Measurements from ENCODE around the gene CCDC154. TPM values are rescaled to one million over a fixed set of nuclear protein-coding genes. Genes with fewer than 3 reads are reported as not detected.
"Not testable (repeated sequence)": the region's sequence is repeated elsewhere in the genome, so short reads cannot be mapped to it uniquely, and the experiment has no call there.

Gene CCDC154
- 0.94 TPM for total RNA-seq
- long read RNA-seq, partial matches to known transcripts: 1 of 3 reads
- long read RNA-seq, other reads (novel, unspliced or antisense): 2 of 3 reads

- intact Hi-C loops (cut with DNase I): no loop called here
- DNase-seq (ENCODE audit: low spot score): no peak
Measured at GRCh38 chr16:1443980-1444729, at the start of gene CCDC154. Gene CCDC154 (minus strand): TSS chr16:1444556. CDS start chr16:1444322, 234 bp downstream.

- intact Hi-C loops (cut with DNase I): loop anchor here (1.0 to 10.0 kb wide), 3 partner anchors 38 to 121 kb away; partner anchors contain the start of genes CRAMP1, IFT140 and UQCC4
- DNase-seq (ENCODE audit: low spot score): no peak
Measured at GRCh38 chr16:1493746-1494094, 49.4 kb upstream of the CCDC154 start.

GRCh38 chr16:1492923-1493745, 48.8 kb upstream of the CCDC154 start, which contains the start of gene TELO2:
Gene TELO2 (plus strand): TSS chr16:1493360. CDS start chr16:1494282, 922 bp downstream.
- intact Hi-C loops (cut with DNase I): loop anchor here (5.0 to 10.0 kb wide), 2 partner anchors 71 to 122 kb away; partner anchors contain the start of genes CRAMP1, IFT140 and UQCC4
- DNase-seq (ENCODE audit: low spot score): peak; percentile 94

- intact Hi-C loops (cut with DNase I): loop anchor here (5.0 to 10.0 kb wide), 2 partner anchors 70 to 122 kb away; partner anchors contain the start of genes CRAMP1, IFT140 and UQCC4
- DNase-seq (ENCODE audit: low spot score): no peak
Measured at GRCh38 chr16:1492082-1492922, 47.9 kb upstream of the CCDC154 start.

- DNase-seq (ENCODE audit: low spot score): no peak
- intact Hi-C loops (cut with DNase I): loop anchor here (5.0 to 10.0 kb wide), 2 partner anchors 69 to 123 kb away; partner anchors contain the start of genes CRAMP1, IFT140 and UQCC4
Measured at GRCh38 chr16:1491327-1491726, 47.0 kb upstream of the CCDC154 start.

GRCh38 chr16:1489077-1489476, 44.7 kb upstream of the CCDC154 start:
- intact Hi-C loops (cut with DNase I): no loop called here
- DNase-seq (ENCODE audit: low spot score): no peak

- intact Hi-C loops (cut with DNase I): no loop called here
- DNase-seq (ENCODE audit: low spot score): no peak
Measured at GRCh38 chr16:1488619-1489018, 44.3 kb upstream of the CCDC154 start, which contains the start of gene PTX4. Gene PTX4 (minus strand): TSS chr16:1488944. CDS start chr16:1488909, 35 bp downstream.

GRCh38 chr16:1488054-1488601, 43.8 kb upstream of the CCDC154 start:
- DNase-seq (ENCODE audit: low spot score): no peak
- intact Hi-C loops (cut with DNase I): no loop called here

- intact Hi-C loops (cut with DNase I): no loop called here
- no peak for DNase-seq (ENCODE audit: low spot score)
Measured at GRCh38 chr16:1487395-1488053, 43.2 kb upstream of the CCDC154 start.

GRCh38 chr16:1486551-1487390, 42.4 kb upstream of the CCDC154 start:
- intact Hi-C loops (cut with DNase I): no loop called here
- DNase-seq (ENCODE audit: low spot score): no peak

GRCh38 chr16:1485847-1486496, 41.6 kb upstream of the CCDC154 start:
- intact Hi-C loops (cut with DNase I): no loop called here
- no peak for DNase-seq (ENCODE audit: low spot score)

- intact Hi-C loops (cut with DNase I): no loop called here
- DNase-seq (ENCODE audit: low spot score): no peak
Measured at GRCh38 chr16:1481906-1482835, 37.8 kb upstream of the CCDC154 start.

GRCh38 chr16:1478937-1479336, 34.6 kb upstream of the CCDC154 start:
- intact Hi-C loops (cut with DNase I): loop anchor here (5.0 kb wide), 1 partner anchor 348 kb away; the partner anchor contains the start of genes FAHD1 and HAGH
- not testable (repeated sequence) for DNase-seq (ENCODE audit: low spot score)

- intact Hi-C loops (cut with DNase I): loop anchor here (5.0 kb wide), 1 partner anchor 350 kb away; the partner anchor contains the start of genes FAHD1 and HAGH
- no peak for DNase-seq (ENCODE audit: low spot score)
Measured at GRCh38 chr16:1477033-1477432, 32.7 kb upstream of the CCDC154 start.

- intact Hi-C loops (cut with DNase I): loop anchor here (5.0 kb wide), 1 partner anchor 352 kb away; the partner anchor contains the start of genes FAHD1 and HAGH
- DNase-seq (ENCODE audit: low spot score): no peak
Measured at GRCh38 chr16:1475552-1476114, 31.3 kb upstream of the CCDC154 start.

Measured in cardiac septum (tissue), 1 donor.